Occipital lobe (tissue), 2 donors: Measurements from ENCODE around the gene CDK10. TPM values are rescaled to one million over a fixed set of nuclear protein-coding genes. Genes with fewer than 3 reads are reported as not detected.

Experiments used
- DNase-seq: peaks from one replicate; lab custom pipeline; 2025; lab: John Stamatoyannopoulos, UW
- total RNA-seq: library from RNA; depleted of rRNA; stranded (reverse); fragments of >200 nt; gene quantifications from one replicate; pipeline ENCODE4 v1.2.3, GENCODE V29; 2014

CDK10 gene
- total RNA-seq, 1 donor from 2014 or later: 22.9 TPM

DNA sequence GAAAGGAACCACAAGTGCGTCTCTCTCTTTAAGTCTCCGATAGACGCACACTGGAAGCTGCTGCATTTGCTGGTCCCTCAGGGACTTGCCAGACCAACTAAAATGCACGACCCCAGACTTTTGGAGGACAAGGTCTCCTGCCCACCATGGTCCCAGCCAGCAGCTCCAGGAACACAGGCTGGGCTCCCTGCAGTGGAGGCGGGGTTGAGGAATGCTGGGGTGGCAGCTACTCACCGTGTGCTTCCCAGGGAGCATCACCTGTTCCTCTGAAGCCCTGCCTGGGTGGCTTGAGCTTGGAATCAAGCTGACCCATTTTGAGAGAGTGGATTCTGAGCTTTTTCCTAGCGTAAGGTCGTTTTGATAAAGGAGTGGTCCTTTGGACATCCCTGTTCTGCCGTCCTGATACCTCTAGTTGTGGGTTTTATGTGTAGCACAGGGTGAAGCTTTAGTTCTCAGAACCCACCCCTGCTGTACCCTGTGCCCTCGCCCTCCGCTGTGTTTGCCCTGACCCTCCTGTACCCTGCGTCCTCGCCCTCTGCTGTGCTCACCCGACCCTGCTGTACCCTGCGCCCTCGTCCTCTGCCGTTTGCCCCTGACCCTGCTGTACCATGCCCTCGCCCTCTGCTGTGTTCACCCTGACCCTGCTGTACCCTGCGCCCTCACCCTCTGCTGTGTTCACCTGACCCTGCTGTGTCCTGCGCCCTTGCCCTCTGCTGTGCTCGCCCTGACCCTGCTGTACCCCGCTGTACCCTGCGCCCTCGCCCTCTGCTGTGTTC is 45.8 kb downstream of the CDK10 start:
- no peak for DNase-seq

DNA sequence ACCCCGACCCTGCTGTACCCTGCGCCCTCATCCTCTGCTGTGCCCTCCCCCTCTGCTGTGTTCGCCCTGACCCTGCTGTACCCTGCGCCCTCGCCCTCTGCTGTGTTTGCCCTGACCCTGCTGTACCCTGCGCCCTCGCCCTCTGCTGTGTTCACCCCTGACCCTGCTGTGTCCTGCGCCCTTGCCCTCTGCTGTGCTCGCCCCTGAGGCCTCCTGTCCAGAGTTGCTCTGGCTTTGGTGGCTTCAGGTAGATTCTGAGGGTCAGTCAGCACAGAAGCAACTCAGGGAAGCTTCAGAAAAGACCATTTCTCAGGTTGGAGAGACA is 46.4 kb downstream of the CDK10 start:
- DNase-seq: no peak

DNA sequence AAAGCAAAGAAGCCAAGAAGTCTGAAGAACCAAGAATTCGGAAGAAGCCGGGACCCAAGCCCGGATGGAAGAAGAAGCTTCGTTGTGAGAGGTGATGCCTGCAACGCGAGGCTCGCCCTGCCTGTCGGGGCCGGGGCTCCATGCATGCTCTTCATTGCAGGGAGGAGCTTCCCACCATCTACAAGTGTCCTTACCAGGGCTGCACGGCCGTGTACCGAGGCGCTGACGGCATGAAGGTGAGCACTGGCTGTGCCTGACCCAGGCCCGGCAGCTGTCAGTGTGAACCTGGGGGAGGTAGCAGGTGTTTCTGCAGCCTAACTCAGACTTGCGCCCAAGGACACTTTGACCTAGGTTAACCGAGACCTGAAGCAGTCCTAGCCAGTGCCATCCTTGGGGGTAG is 46.8 kb downstream of the CDK10 start:
- no peak for DNase-seq

DNA sequence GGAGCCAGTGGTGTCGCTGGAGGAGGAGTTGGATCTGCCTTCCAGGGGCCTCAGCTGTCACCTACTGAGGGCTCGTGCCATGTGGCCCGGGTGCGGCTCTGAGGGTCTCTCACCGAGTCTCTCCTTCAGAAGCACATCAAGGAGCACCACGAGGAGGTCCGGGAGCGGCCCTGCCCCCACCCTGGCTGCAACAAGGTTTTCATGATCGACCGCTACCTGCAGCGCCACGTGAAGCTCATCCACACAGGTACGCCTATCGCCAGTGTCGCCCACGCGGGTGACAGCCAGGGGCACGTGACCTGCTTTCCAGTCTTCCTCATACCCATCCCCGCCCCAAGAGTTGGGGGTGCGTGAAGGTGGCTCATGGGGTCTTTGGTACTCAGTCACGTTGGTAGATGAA is 47.3 kb downstream of the CDK10 start:
- DNase-seq: no peak

- DNase-seq: no peak
Observed at GRCh38 chr16:89736554-89736953, 50.1 kb downstream of the CDK10 start.

- DNase-seq: no peak
Observed at GRCh38 chr16:89737341-89738071, 51.0 kb downstream of the CDK10 start.

- DNase-seq: no peak
Observed at GRCh38 chr16:89738072-89738377, 51.5 kb downstream of the CDK10 start.

DNA sequence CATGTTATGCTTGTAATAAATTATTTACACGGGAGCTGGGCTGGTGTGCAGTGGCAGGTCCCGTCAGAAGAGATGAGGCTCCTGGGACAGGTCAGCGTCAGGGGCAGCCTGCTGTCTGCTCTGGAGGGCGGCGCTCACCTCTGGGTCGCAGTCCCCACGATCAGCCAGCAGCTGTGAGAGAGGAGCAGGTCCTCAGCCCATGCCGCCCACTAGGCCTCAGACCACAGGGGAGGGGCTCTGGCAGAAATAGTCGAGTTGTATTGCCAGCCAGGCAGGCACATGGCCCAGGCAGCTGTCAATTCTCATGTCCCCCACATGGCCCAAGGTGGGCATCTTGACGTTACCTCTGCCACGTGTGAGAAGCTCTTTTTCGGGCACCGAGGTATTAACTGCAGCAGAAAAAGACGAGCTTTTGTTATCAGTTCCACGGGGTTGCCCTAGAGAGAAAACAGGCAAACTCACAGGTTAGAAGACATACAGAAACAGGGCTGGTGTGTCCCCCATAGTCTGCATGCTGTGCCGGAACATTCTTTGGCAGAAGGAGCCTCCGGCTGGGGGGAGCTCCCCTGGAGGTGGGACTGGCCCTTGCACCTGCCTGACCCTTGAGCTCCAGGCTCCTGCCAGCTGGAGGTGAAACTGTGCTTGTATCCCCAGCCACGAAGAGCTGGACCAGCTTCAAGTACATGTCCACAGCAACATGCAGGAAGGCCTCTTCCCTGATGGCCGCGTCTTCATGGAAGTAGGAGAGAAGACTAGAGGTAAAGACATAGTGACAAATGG is 52.2 kb downstream of the CDK10 start:
- DNase-seq: no peak

GRCh38 chr16:89739383-89739782 is 52.9 kb downstream of the CDK10 start:
- no peak for DNase-seq

- DNase-seq: no peak
Observed at GRCh38 chr16:89741342-89742014, 55.0 kb downstream of the CDK10 start.

DNA sequence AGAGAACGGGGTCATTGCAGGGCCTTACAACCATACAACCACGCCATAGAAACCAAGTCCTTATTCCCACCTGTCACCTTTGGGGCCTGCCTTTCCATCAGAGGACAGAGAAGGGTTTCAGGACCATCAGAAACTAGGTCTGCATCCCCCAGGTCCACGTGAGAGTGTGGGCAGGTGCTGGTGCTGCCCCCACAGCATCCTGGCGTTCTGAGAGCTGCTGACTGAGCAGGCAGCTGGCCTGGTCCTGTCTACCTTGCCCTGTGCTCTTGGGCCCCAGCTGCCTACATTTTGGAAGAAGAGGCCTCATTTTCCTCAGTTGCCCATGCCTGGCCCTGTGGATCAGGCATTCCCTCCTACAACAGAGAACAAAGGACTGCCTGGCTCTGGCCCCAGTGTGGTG is 56.5 kb downstream of the CDK10 start:
- DNase-seq: no peak

DNA sequence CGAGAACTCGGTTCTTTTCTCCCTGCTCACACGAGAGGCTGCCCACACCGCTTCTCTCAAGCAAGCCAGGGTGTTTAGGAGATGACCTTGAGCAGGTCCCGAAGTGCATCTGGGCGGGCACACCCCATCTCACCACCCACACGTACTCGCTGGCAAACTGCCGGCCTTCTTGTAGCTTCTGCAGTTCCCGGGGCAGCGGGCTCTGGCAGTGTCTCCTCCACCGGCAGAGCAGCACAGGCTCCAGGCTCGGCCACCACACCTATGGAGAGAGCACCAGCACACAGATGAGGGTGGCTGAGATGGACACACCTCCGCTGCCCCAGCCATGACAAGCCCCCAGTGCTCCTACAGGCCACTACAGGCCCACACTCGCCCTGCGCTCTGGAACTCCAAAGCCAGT is 58.3 kb downstream of the CDK10 start:
- no peak for DNase-seq

Other genes starting within 250 kb of the CDK10 start
- 27.5 TPM for gene ANKRD11, start 196.1 kb upstream of the CDK10 start, total RNA-seq
- 78.1 TPM for gene SPG7, start 178.3 kb upstream of the CDK10 start, total RNA-seq
- gene RPL13, start 126.0 kb upstream of the CDK10 start, total RNA-seq: 2,357 TPM
- gene CPNE7, start 110.9 kb upstream of the CDK10 start, total RNA-seq: 14.8 TPM
- 3.9 TPM for gene DPEP1, start 73.0 kb upstream of the CDK10 start, total RNA-seq
- 66.4 TPM for gene CHMP1A, start 29.0 kb upstream of the CDK10 start, total RNA-seq
- gene SPATA33, start 28.9 kb upstream of the CDK10 start, total RNA-seq: 4.8 TPM
- 12.5 TPM for gene SPATA2L, start 15.0 kb downstream of the CDK10 start, total RNA-seq
- 9.7 TPM for gene VPS9D1, start 34.2 kb downstream of the CDK10 start, total RNA-seq
- 14.2 TPM for gene ZNF276, start 34.8 kb downstream of the CDK10 start, total RNA-seq
- 10.8 TPM for gene FANCA, start 130.0 kb downstream of the CDK10 start, total RNA-seq
- 17.0 TPM for gene SPIRE2, start 141.8 kb downstream of the CDK10 start, total RNA-seq
- gene TCF25, start 186.9 kb downstream of the CDK10 start, total RNA-seq: 136 TPM
- 3.3 TPM for gene MC1R, start 232.2 kb downstream of the CDK10 start, total RNA-seq
- 2,684 TPM for gene TUBB3, start 236.7 kb downstream of the CDK10 start, total RNA-seq